Heart left ventricle (tissue), 16 donors: ENCODE data around the gene KLK2. TPM values are rescaled to one million over a fixed set of nuclear protein-coding genes. Genes with fewer than 3 reads are reported as not detected.
A peak's percentile ranks its signal among the peaks of the same experiment; 100 is the strongest.

Experiments used
- ATAC-seq, 4 donors: fragments of 200-7000 bp; cut with Tn5 transposase; one replicate each; pipeline ENCODE4 v1.9.1; 2020 to 2022; ENCODE audit warnings: moderate library complexity in 4 of 4, mild to moderate bottlenecking in 3 of 4, moderate number of reproducible peaks in 1 of 4
- DNase-seq, 5 donors: peaks; one replicate each; pipeline ENCODE4 v3.0.0-alpha.2; 2020
- H3K27ac ChIP-seq, 12 donors: fragments of 200-600 bp; sonication (generic) in 4 of 12; one replicate each; pipeline versions ENCODE4 v1.5.0 to v1.8.0; 2016 to 2022; ENCODE audit warnings: mild to moderate bottlenecking in 2 of 12
- H3K27me3 ChIP-seq, 9 donors: fragments of 200-600 bp; sonication (generic) in 2 of 9; one replicate each; pipeline versions ENCODE4 v1.5.1 to v1.8.0; 2016 to 2022; ENCODE audit warnings: mild to moderate bottlenecking in 3 of 9
- H3K36me3 ChIP-seq, 9 donors: fragments of 200-600 bp; sonication (generic) in 2 of 9; one replicate each; pipeline versions ENCODE4 v1.5.0 to v1.8.0; 2018 to 2022; ENCODE audit warnings: mild to moderate bottlenecking in 2 of 9
- H3K4me1 ChIP-seq, 12 donors: fragments of 200-600 bp; sonication (generic) in 4 of 12; one replicate each; pipeline versions ENCODE4 v1.5.0 to v1.8.0; 2016 to 2022; ENCODE audit warnings: mild to moderate bottlenecking in 3 of 12
- H3K4me3 ChIP-seq, 12 donors: fragments of 200-600 bp; sonication (generic) in 4 of 12; one replicate each; pipeline versions ENCODE4 v1.5.0 to v1.8.0; 2017 to 2022; ENCODE audit warnings: mild to moderate bottlenecking in 9 of 12, moderate library complexity in 4 of 12
- H3K9me3 ChIP-seq, 12 donors: fragments of 200-600 bp; sonication (generic) in 4 of 12; one replicate each; pipeline versions ENCODE4 v1.5.0 to v1.8.0; 2016 to 2022; ENCODE audit warnings: mild to moderate bottlenecking in 1 of 12
- CTCF ChIP-seq, 12 donors: fragments of 200-600 bp; sonication (generic) in 4 of 12; IDR thresholded peaks; one replicate each; pipeline versions ENCODE4 v1.5.0 to v1.8.0; 2018 to 2022; ENCODE audit warnings: antibody characterized with exemption in 12 of 12, mild to moderate bottlenecking in 5 of 12
- POLR2A ChIP-seq, 2 donors: fragments of 450-650 bp; IDR thresholded peaks; one replicate each; pipeline ENCODE4 v1.6.1; 2017; ENCODE audit warnings: antibody characterized with exemption in 2 of 2, mild to moderate bottlenecking in 2 of 2, moderate library complexity in 2 of 2
- WGBS, 4 donors: extraction: QIAGEN DNeasy Blood & Tissue Kit in 2 of 4; methylation state at CpG; one replicate each; pipeline versions ENCODE4 v1.1.5 to v1.1.7; 2013 to 2018; 5-methylcytosine and 5-hydroxymethylcytosine counted together
- intact Hi-C, 10 donors: fragments of 100-400 bp; cut with DNase I; formaldehyde crosslinking; loops; one replicate each; pipeline versions ENCODE4 v1.11.1 to v1.14.2; 2022
- polyA plus RNA-seq, 2 donors: library from polyadenylated mRNA; stranded (reverse); fragments of 200-250 nt; gene quantifications; one replicate each; pipeline ENCODE4 v1.2.3, GENCODE V29; 2013
- total RNA-seq, 9 donors: library from RNA; depleted of rRNA in 2 of 9; stranded (reverse); fragments of >200 nt in 2 of 9; fragmentation: NEBNext Ultra II Directional in 3 of 9; extraction: Animal tissue kit (Norgen Biotek cat#: 25700) in 3 of 9; gene quantifications; one replicate each; pipeline versions ENCODE4 v1.1.0 to v1.2.4, GENCODE V29; 2016 to 2023
- donor health status: ischemic (EF 13 %, LVEDD 7.1; RV severe dilation, severe dysfunction).
- donor health status: healthy with polysubstance abuse.
- donor health status: DM: no; HTN: yes; CAD: no.
- donor health status: DM: no; HTN: no; CAD: no.
- donor health status: ischemic (EF 25% LVEDD 6.9; RV normal size, moderate dysfunction).
- donor health status: ischemic (EF 25% LVEDD 5.7; RV mildly dilated, moderate dysfunction).
- donor health status: healthy.
- donor health status: DM: yes; HTN: yes; CAD: no.
- donor health status: ischemic (EF 35%, LVEDD 5.7; RV mildly dilated, moderate dysfunction).
- donor health status: nonischemic (EF 11% LVEDD 7.7; RV severe dilation, severe dysfunction).
- donor health status: DM: yes; HTN: yes; CAD: no.
- donor health status: PGD.
- donor health status: ischemic (EF 29% LVEDD 5.4; RV normal size, mild dysfunction).
- donor health status: nonischemic (EF 23%, LVEDD 6.1; RV moderate dilation, normal function).

Gene KLK2
- total and polyA plus RNA-seq, 11 donors = not detected

- no peak for TF ChIP-seq POLR2A (IDR thresholded peaks at IDR 0.05)
- no peak for TF ChIP-seq CTCF (IDR thresholded peaks at IDR 0.05)
- Histone ChIP-seq H3K36me3 (no peaks in the 10 kb centered on the region), H3K4me3 (no peak overlapping the region), H3K4me1 (peaks cover 0 to 5% (median 1%) of the 10 kb centered on the region in 12 donors), H3K27ac (no peak overlapping the region), H3K9me3 (no peaks in the 10 kb centered on the region), H3K27me3 (peaks cover 0 to 44% (median 8%) of the 10 kb centered on the region in 9 donors)
- ATAC-seq (peak in 1 of 4 donors; percentile 12), DNase-seq (no peak)
- intact Hi-C loops = no loop called here
- 41 to 56% (median 50%) methylated on average over 13 to 17 of the region's 17 CpGs for WGBS, 4 donors
Measured at GRCh38 chr19:50830266-50831025, 42.8 kb upstream of the KLK2 start.

GRCh38 chr19:50831026-50831396 lies 42.2 kb upstream of the KLK2 start:
- peaks cover 0 to 46% (median 11%) of the 10 kb centered on the region in 9 donors for H3K27me3 ChIP-seq
- WGBS, 4 donors = 80 to 86% (median 80%) methylated on average over 7 of the region's 7 CpGs
- intact Hi-C loops = no loop called here

GRCh38 chr19:50832666-50833065 lies 40.6 kb upstream of the KLK2 start:
- ATAC-seq = no peak
- Histone ChIP-seq H3K36me3 (no peaks in the 10 kb centered on the region), H3K4me3 (no peak overlapping the region), H3K27ac (no peak overlapping the region), H3K27me3 (peaks cover 0 to 35% (median 12%) of the 10 kb centered on the region in 9 donors), H3K9me3 (no peaks in the 10 kb centered on the region), H3K4me1 (peaks cover 0 to 12% (median 9%) of the 10 kb centered on the region in 12 donors)
- 84 to 88% (median 86%) methylated on average over 8 of the region's 8 CpGs for whole genome bisulfite sequencing, 4 donors
- no peak for TF ChIP-seq POLR2A (IDR thresholded peaks at IDR 0.05)
- no peak for TF ChIP-seq CTCF (IDR thresholded peaks at IDR 0.05)
- DNase-seq = no peak
- intact Hi-C loops = no loop called here

More at GRCh38 chr19:50831026-50831396, 42.2 kb upstream of the KLK2 start:
- Histone ChIP-seq H3K9me3 (no peaks in the 10 kb centered on the region), H3K36me3 (no peaks in the 10 kb centered on the region), H3K4me3 (no peak overlapping the region), H3K27ac (no peak overlapping the region), H3K4me1 (peaks cover 0 to 9% (median 7%) of the 10 kb centered on the region in 12 donors)
- TF ChIP-seq CTCF (IDR thresholded peaks at IDR 0.05) (no peak), POLR2A (IDR thresholded peaks at IDR 0.05) (no peak)
- DNase-seq (no peak), ATAC-seq (no peak)

- Histone ChIP-seq H3K27me3 (peaks cover 0 to 36% (median 12%) of the 10 kb centered on the region in 9 donors), H3K4me1 (peaks cover 0 to 12% (median 9%) of the 10 kb centered on the region in 12 donors), H3K36me3 (no peaks in the 10 kb centered on the region), H3K9me3 (no peaks in the 10 kb centered on the region), H3K27ac (no peak within 1 kb of the TSS), H3K4me3 (no peak within 1 kb of the TSS)
- DNase-seq (no peak), ATAC-seq (no peak)
- intact Hi-C loops = no loop called here
- TF ChIP-seq POLR2A (IDR thresholded peaks at IDR 0.05) (no peak), CTCF (IDR thresholded peaks at IDR 0.05) (no peak)
- WGBS, 4 donors = 63 to 70% (median 68%) methylated on average over 8 of the region's 8 CpGs
Measured at GRCh38 chr19:50833117-50833801, 40.0 kb upstream of the KLK2 start, which contains the start of gene KLK15. Gene KLK15 (minus strand): TSS chr19:50833574. CDS start chr19:50831492, 2,082 bp downstream.
